ENCODE measurements around the gene HLA-F. TPM values are rescaled to one million over a fixed set of nuclear protein-coding genes. Genes with fewer than 3 reads are reported as not detected.

The HLA-F gene
- total RNA-seq, 1 donor from 2014 or later: 12.5 TPM

GRCh38 chr6:29723666-29724588 is 693 bp downstream of the HLA-F start:
- H3K27me3 Mint-ChIP-seq (ENCODE audit: unreplicated experiment): peaks cover 22% of the 10 kb centered on the region
- H3K4me3 Mint-ChIP-seq (ENCODE audit: unreplicated experiment): peak overlapping the region; percentile 76
- H3K9me3 Mint-ChIP-seq (ENCODE audit: unreplicated experiment): no peaks in the 10 kb centered on the region
- TF ChIP-seq CTCF (IDR thresholded peaks at IDR 0.05): no peak
- no peak overlapping the region for H3K27ac Mint-ChIP-seq (ENCODE audit: unreplicated experiment)
- no peak for DNase-seq (ENCODE audit: extremely low spot score, unreplicated experiment)
- H3K36me3 Mint-ChIP-seq (ENCODE audit: unreplicated experiment): no peaks in the 10 kb centered on the region
- H3K4me1 Mint-ChIP-seq (ENCODE audit: unreplicated experiment): peaks cover 2% of the 10 kb centered on the region

GRCh38 chr6:29724937-29725869 is 2.0 kb downstream of the HLA-F start:
- Mint-ChIP-seq H3K27me3 (ENCODE audit: unreplicated experiment) (peaks cover 22% of the 10 kb centered on the region), H3K4me3 (ENCODE audit: unreplicated experiment) (no peak overlapping the region), H3K9me3 (ENCODE audit: unreplicated experiment) (no peaks in the 10 kb centered on the region), H3K36me3 (ENCODE audit: unreplicated experiment) (no peaks in the 10 kb centered on the region), H3K27ac (ENCODE audit: unreplicated experiment) (no peak overlapping the region), H3K4me1 (ENCODE audit: unreplicated experiment) (peaks cover 2% of the 10 kb centered on the region)
- peak; percentile 78 for DNase-seq (ENCODE audit: extremely low spot score, unreplicated experiment)
- TF ChIP-seq CTCF (IDR thresholded peaks at IDR 0.05): no peak

- TF ChIP-seq CTCF (IDR thresholded peaks at IDR 0.05): no peak
- H3K4me1 Mint-ChIP-seq (ENCODE audit: unreplicated experiment): peaks cover 2% of the 10 kb centered on the region
- no peak overlapping the region for H3K4me3 Mint-ChIP-seq (ENCODE audit: unreplicated experiment)
- DNase-seq (ENCODE audit: extremely low spot score, unreplicated experiment): peak; percentile 64
- H3K36me3 Mint-ChIP-seq (ENCODE audit: unreplicated experiment): no peaks in the 10 kb centered on the region
- peaks cover 24% of the 10 kb centered on the region for H3K27me3 Mint-ChIP-seq (ENCODE audit: unreplicated experiment)
- H3K27ac Mint-ChIP-seq (ENCODE audit: unreplicated experiment): no peak overlapping the region
- H3K9me3 Mint-ChIP-seq (ENCODE audit: unreplicated experiment): no peaks in the 10 kb centered on the region
Observed at GRCh38 chr6:29726001-29726400, 2.8 kb downstream of the HLA-F start.

- Mint-ChIP-seq H3K4me3 (ENCODE audit: unreplicated experiment) (no peak overlapping the region), H3K27ac (ENCODE audit: unreplicated experiment) (no peak overlapping the region), H3K27me3 (ENCODE audit: unreplicated experiment) (peaks cover 23% of the 10 kb centered on the region), H3K9me3 (ENCODE audit: unreplicated experiment) (no peaks in the 10 kb centered on the region), H3K4me1 (ENCODE audit: unreplicated experiment) (peaks cover 2% of the 10 kb centered on the region), H3K36me3 (ENCODE audit: unreplicated experiment) (no peaks in the 10 kb centered on the region)
- no peak for TF ChIP-seq CTCF (IDR thresholded peaks at IDR 0.05)
- no peak for DNase-seq (ENCODE audit: extremely low spot score, unreplicated experiment)
Observed at GRCh38 chr6:29726571-29727194, 3.4 kb downstream of the HLA-F start.
